Sigmoid colon (tissue), 7 donors: Measurements from ENCODE around the gene TLR1. TPM values are rescaled to one million over a fixed set of nuclear protein-coding genes. Genes with fewer than 3 reads are reported as not detected.

Source experiments
- DNase-seq: peaks from one replicate; pipeline ENCODE4 v3.0.0-alpha.2; 2019
- H3K27ac ChIP-seq, 4 donors: fragments of 200-600 bp; sonication (generic); one replicate each; pipeline ENCODE4 v1.5.1; 2016 to 2019; ENCODE audit warnings: mild to moderate bottlenecking in 1 of 4
- H3K27me3 ChIP-seq, 3 donors: fragments of 200-600 bp; sonication (generic); one replicate each; pipeline ENCODE4 v1.5.1; 2019; ENCODE audit warnings: mild to moderate bottlenecking in 1 of 3
- H3K36me3 ChIP-seq, 4 donors: fragments of 200-600 bp; sonication (generic); one replicate each; pipeline ENCODE4 v1.5.1; 2016 to 2019
- H3K4me1 ChIP-seq, 4 donors: fragments of 200-600 bp; sonication (generic); one replicate each; pipeline ENCODE4 v1.5.1; 2017 to 2019
- H3K4me3 ChIP-seq, 4 donors: fragments of 200-600 bp; sonication (generic); one replicate each; pipeline ENCODE4 v1.5.1; 2017 to 2019; ENCODE audit warnings: mild to moderate bottlenecking in 2 of 4, moderate library complexity in 1 of 4
- H3K9me3 ChIP-seq, 4 donors: fragments of 200-600 bp in 3 of 4; sonication (generic) in 3 of 4; one replicate each; pipeline versions ENCODE4 v1.5.1 to v1.6.1; 2013 to 2019
- EP300 ChIP-seq, 4 donors: sonication (generic); formaldehyde crosslinking; IDR thresholded peaks; one replicate each; pipeline ENCODE4 v1.6.1; 2017; ENCODE audit warnings: antibody characterized with exemption in 4 of 4
- POLR2A ChIP-seq, 2 donors: fragments of 450-650 bp; IDR thresholded peaks; one replicate each; pipeline ENCODE4 v1.6.1; 2016; ENCODE audit warnings: antibody characterized with exemption in 2 of 2, mild to moderate bottlenecking in 2 of 2, moderate library complexity in 2 of 2
- POLR2AphosphoS5 ChIP-seq, 4 donors: sonication (generic); formaldehyde crosslinking; IDR thresholded peaks; one replicate each; pipeline ENCODE4 v1.6.1; 2017; ENCODE audit warnings: antibody characterized with exemption in 4 of 4
- WGBS, 2 donors: extraction: QIAGEN DNeasy Blood & Tissue Kit; methylation state at CpG; one replicate each; pipeline ENCODE4 v1.1.7; 2013; 5-methylcytosine and 5-hydroxymethylcytosine counted together
- intact Hi-C: fragments of 100-400 bp; cut with DNase I; formaldehyde crosslinking; loops from one replicate; pipeline ENCODE4 v1.15.1; 2023
- polyA plus RNA-seq, 3 donors: library from polyadenylated mRNA; stranded (reverse); fragments of 200-250 nt; gene quantifications; one replicate each; pipeline ENCODE4 v1.2.3, GENCODE V29; 2013
- total RNA-seq, 4 donors: library from RNA; depleted of rRNA; stranded (reverse); fragments of >200 nt; gene quantifications; one replicate each; pipeline ENCODE4 v1.1.0, GENCODE V29; 2016
- TF ChIP-seq, protein P1 (sequence below), 4 experiments: fragments of 450-650 bp in 3 of 4; fragments of 200-600 bp in 1 of 4; IDR thresholded peaks; one replicate each; pipeline ENCODE4 v1.5.1; 2016 to 2019; ENCODE audit warnings: antibody characterized with exemption in 4 of 4, mild to moderate bottlenecking in 3 of 4, moderate library complexity in 2 of 4
- donor health status: healthy with polysubstance abuse.
- donor health status: Bipolar disorder and iron deficiency.
- donor health status: healthy.

TLR1 gene
- total and polyA plus RNA-seq, 7 donors: 1.8 to 15.7 (median 8.7) TPM

DNA sequence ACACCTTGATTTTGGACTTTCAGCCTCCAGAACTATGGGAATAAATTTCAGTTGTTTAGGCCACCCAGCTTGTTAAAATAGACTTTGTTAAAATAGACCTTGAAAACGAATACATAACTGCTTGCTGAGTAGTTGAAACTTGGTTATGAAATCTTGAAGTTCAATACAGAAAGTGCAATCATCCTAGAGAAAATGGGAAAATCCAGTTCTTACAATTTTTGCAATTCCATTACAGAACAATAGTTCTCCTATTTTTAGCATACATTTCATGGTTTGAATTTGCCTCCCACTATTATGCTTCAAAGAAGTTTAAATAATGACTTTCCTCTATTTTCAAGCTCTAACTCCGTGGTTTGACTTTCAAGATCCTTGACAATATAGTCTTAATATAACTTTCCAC, 10.5 kb downstream of the TLR1 start:
- Histone ChIP-seq H3K27me3 (no peaks in the 10 kb centered on the region), H3K4me1 (no peaks in the 10 kb centered on the region), H3K27ac (no peak overlapping the region), H3K36me3 (peaks cover 0 to 16% (median 0%) of the 10 kb centered on the region in 4 donors), H3K4me3 (no peak overlapping the region), H3K9me3 (no peaks in the 10 kb centered on the region)
- DNase-seq: no peak
- TF ChIP-seq POLR2AphosphoS5 (IDR thresholded peaks at IDR 0.05) (no peak), EP300 (IDR thresholded peaks at IDR 0.05) (no peak), POLR2A (IDR thresholded peaks at IDR 0.05) (no peak)
- TF ChIP-seq, protein P1, sequence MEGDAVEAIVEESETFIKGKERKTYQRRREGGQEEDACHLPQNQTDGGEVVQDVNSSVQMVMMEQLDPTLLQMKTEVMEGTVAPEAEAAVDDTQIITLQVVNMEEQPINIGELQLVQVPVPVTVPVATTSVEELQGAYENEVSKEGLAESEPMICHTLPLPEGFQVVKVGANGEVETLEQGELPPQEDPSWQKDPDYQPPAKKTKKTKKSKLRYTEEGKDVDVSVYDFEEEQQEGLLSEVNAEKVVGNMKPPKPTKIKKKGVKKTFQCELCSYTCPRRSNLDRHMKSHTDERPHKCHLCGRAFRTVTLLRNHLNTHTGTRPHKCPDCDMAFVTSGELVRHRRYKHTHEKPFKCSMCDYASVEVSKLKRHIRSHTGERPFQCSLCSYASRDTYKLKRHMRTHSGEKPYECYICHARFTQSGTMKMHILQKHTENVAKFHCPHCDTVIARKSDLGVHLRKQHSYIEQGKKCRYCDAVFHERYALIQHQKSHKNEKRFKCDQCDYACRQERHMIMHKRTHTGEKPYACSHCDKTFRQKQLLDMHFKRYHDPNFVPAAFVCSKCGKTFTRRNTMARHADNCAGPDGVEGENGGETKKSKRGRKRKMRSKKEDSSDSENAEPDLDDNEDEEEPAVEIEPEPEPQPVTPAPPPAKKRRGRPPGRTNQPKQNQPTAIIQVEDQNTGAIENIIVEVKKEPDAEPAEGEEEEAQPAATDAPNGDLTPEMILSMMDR (IDR thresholded peaks at IDR 0.05): no peak
- WGBS, 2 donors: 90% methylated on average over 2 of the region's 2 CpGs
- intact Hi-C loops: no loop called here

DNA sequence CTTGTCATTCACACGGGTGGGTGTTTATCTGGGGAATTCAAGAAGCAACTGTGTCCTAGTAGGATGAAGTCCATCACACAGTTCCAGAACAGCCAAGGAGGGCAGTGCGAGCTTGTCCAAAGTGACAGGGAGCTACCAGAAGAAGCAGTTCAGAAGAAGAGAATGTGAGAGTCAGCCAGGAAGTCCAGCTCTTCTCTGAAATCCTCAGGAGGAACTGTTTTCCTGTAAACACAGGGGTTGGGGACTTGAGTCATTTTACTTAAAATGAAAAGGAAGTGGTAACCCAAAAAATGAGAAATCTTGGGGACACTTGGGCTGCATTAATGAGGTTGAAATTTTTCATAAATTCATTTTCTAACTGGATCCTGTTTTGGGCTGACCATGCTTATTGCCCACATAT, 13.6 kb downstream of the TLR1 start:
- WGBS, 2 donors: 58 to 64% methylated on average over 2 of the region's 2 CpGs
- H3K36me3 ChIP-seq: peaks cover 0 to 4% (median 0%) of the 10 kb centered on the region in 4 donors
- no peak for DNase-seq
- H3K4me3 ChIP-seq: no peak overlapping the region
- H3K27me3 ChIP-seq: no peaks in the 10 kb centered on the region
- TF ChIP-seq, protein P1 (IDR thresholded peaks at IDR 0.05): no peak
- TF ChIP-seq EP300 (IDR thresholded peaks at IDR 0.05) (no peak), POLR2A (IDR thresholded peaks at IDR 0.05) (no peak), POLR2AphosphoS5 (IDR thresholded peaks at IDR 0.05) (no peak)
- intact Hi-C loops: no loop called here
- H3K27ac ChIP-seq: no peak overlapping the region
- H3K4me1 ChIP-seq: no peaks in the 10 kb centered on the region
- no peaks in the 10 kb centered on the region for H3K9me3 ChIP-seq

DNA sequence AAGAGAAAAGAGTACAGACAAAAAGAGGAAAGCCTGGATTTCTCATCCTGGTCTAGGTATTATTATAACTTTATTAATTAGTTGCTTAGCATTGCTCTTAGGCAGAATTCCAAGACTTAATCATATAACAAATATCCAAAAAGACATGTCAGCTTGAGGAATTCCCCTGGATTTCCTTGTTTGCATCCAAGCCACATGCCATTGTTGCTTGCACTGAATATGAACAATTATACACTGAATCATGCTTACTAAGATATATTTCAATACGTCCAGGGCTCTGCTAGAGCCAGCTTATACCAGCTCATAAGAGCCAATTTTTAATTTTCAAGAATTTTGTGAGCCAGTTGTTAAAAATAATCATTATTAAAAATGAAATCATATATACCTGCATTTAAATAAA, 16.3 kb downstream of the TLR1 start:
- H3K27me3 ChIP-seq: no peaks in the 10 kb centered on the region
- intact Hi-C loops: no loop called here
- H3K4me3 ChIP-seq: no peak overlapping the region
- H3K4me1 ChIP-seq: no peaks in the 10 kb centered on the region
- no peaks in the 10 kb centered on the region for H3K36me3 ChIP-seq
- no peaks in the 10 kb centered on the region for H3K9me3 ChIP-seq
- DNase-seq: no peak
- 72 to 82% methylated on average over 1 of the region's 1 CpG for WGBS, 2 donors
- TF ChIP-seq EP300 (IDR thresholded peaks at IDR 0.05) (no peak), POLR2A (IDR thresholded peaks at IDR 0.05) (no peak), POLR2AphosphoS5 (IDR thresholded peaks at IDR 0.05) (no peak)
- TF ChIP-seq, protein P1 (IDR thresholded peaks at IDR 0.05): no peak
- H3K27ac ChIP-seq: no peak overlapping the region

DNA sequence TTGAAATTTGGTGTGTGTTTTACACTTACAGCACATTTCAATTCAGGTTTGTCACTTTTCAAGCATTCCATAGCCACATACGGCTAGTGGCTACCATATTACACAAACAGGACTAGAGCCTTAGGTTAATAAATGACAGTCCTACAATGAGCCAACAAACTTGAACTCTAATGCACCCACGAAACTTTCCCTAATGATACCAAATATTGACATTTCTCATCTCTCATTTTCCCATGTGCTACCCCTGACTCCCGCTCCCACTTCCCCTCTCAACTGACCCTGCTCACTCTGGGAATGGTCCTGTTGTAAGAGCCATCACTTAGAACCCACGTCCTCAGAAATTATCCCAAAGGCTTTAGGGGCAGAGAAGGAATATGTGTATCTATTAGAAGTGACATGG, 16.9 kb downstream of the TLR1 start:
- 66 to 80% methylated on average over 4 of the region's 4 CpGs for WGBS, 2 donors
- no peak for DNase-seq
- intact Hi-C loops: no loop called here
- Histone ChIP-seq H3K9me3 (no peaks in the 10 kb centered on the region), H3K27me3 (no peaks in the 10 kb centered on the region), H3K27ac (no peak overlapping the region), H3K36me3 (no peaks in the 10 kb centered on the region), H3K4me1 (no peaks in the 10 kb centered on the region), H3K4me3 (no peak overlapping the region)
- TF ChIP-seq, protein P1 (IDR thresholded peaks at IDR 0.05): no peak
- TF ChIP-seq POLR2A (IDR thresholded peaks at IDR 0.05) (no peak), EP300 (IDR thresholded peaks at IDR 0.05) (no peak), POLR2AphosphoS5 (IDR thresholded peaks at IDR 0.05) (no peak)

DNA sequence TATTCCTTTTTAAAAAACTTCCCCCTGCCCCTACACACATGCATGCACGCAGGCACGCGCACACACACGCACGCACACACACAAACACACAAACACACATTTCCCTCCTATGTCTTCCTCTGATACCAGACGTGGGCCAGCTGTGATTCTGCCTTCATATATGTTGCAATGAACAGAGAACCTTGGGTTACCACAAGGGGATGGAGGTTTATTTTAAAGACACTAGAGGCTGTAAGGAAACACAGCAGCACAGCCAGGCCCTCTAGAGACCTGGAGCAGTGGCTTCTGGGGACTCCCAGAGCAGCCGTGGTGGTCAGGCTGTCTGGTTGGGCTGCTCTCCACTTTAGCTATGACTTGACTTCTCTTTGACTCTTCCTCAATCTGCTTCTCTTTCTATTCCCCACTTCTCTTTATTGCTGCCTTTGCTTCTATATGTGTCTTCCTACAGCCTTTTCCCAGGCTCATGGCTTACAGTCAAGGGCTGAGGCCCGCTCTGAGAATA, 18.6 kb downstream of the TLR1 start:
- Histone ChIP-seq H3K9me3 (no peaks in the 10 kb centered on the region), H3K4me3 (no peak overlapping the region), H3K27me3 (no peaks in the 10 kb centered on the region), H3K27ac (no peak overlapping the region), H3K4me1 (no peaks in the 10 kb centered on the region), H3K36me3 (no peaks in the 10 kb centered on the region)
- intact Hi-C loops: no loop called here
- TF ChIP-seq EP300 (IDR thresholded peaks at IDR 0.05) (no peak), POLR2A (IDR thresholded peaks at IDR 0.05) (no peak), POLR2AphosphoS5 (IDR thresholded peaks at IDR 0.05) (no peak)
- TF ChIP-seq, protein P1 (IDR thresholded peaks at IDR 0.05): no peak
- WGBS, 2 donors: 77 to 90% methylated on average over 8 of the region's 8 CpGs
- no peak for DNase-seq
